8988T (cell line): Measurements from ENCODE around the gene HLA-DRA.

Source experiments
- DNase-seq: peaks from one replicate; pipeline ENCODE4 v3.0.0; 2011

The HLA-DRA gene

GRCh38 chr6:32483968-32484613, 44.4 kb downstream of the HLA-DRA start:
- DNase-seq: no peak

GRCh38 chr6:32484614-32484998, 44.9 kb downstream of the HLA-DRA start:
- no peak for DNase-seq

GRCh38 chr6:32488083-32488482, 48.4 kb downstream of the HLA-DRA start:
- DNase-seq: no peak

- DNase-seq: no peak
Measured at GRCh38 chr6:32491700-32492099, 52.0 kb downstream of the HLA-DRA start.

GRCh38 chr6:32492351-32492750, 52.7 kb downstream of the HLA-DRA start:
- no peak for DNase-seq
